ENCODE results near the gene ADAMTSL1.

ADAMTSL1 gene

DNA sequence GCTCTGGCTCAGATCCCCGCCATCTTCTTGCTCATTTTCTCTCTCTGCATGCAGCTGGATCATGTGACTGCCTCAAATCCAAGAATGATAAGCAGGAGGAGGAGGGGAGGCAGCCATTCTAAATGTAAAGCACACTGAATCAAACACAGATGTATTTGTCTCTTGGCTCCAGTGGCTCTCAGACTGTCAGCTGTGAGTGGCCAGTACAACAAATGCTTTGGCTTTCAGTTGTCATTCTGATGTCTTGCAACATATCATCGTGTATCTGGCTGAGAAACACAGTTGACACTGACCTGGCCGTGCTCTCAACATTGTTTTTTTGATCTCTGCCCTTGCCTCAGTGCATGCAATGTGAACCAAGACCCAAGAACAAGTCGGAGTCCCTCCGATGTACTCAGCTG lies 233.1 kb downstream of the ADAMTSL1 start:
- H3K4me3 ChIP-seq (ENCODE audit: low read length) = no peak overlapping the region
- TF ChIP-seq, protein P1, sequence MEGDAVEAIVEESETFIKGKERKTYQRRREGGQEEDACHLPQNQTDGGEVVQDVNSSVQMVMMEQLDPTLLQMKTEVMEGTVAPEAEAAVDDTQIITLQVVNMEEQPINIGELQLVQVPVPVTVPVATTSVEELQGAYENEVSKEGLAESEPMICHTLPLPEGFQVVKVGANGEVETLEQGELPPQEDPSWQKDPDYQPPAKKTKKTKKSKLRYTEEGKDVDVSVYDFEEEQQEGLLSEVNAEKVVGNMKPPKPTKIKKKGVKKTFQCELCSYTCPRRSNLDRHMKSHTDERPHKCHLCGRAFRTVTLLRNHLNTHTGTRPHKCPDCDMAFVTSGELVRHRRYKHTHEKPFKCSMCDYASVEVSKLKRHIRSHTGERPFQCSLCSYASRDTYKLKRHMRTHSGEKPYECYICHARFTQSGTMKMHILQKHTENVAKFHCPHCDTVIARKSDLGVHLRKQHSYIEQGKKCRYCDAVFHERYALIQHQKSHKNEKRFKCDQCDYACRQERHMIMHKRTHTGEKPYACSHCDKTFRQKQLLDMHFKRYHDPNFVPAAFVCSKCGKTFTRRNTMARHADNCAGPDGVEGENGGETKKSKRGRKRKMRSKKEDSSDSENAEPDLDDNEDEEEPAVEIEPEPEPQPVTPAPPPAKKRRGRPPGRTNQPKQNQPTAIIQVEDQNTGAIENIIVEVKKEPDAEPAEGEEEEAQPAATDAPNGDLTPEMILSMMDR (conservative IDR thresholded peaks at IDR 0.05; ENCODE audit: low read length) = no peak
- DNase-seq (ENCODE audit: low read depth) = peak; percentile 75

DNA sequence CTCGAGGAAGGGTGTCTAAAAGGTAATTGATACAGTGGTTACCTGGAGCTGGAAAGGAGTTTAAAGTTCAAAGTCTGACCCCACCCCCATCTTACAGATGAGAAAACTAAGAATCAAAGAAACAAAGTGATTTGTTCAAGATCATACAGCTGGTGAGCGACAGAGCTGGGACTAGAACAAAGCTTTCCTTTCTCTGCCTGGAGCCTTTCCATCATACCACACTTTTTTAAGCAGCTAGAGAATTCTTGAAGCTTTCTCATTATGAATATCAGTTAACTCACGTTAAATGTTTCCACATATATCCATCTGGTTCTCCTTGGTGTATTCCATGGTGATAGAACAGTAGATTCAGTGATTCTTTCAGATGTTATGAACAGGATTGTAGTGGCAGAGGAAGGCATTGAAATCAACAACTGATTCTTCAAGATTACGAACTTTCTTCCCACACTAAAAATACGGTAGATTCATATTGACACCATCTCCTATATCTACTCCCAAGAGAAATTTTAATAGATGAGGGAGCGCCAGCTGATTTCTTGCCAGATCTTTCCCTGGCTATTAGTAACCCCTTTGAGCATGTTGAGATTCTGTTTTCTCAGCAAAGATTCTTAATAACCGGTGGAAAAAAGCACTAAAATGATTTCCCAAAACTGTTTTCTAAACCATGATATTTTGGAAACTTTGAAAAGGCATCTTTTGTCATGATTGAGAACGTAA lies 233.7 kb downstream of the ADAMTSL1 start:
- peak; percentile 56 for DNase-seq (ENCODE audit: low read depth)
- H3K4me3 ChIP-seq (ENCODE audit: low read length) = no peak overlapping the region
- TF ChIP-seq, protein P1 (conservative IDR thresholded peaks at IDR 0.05; ENCODE audit: low read length) = no peak

DNA sequence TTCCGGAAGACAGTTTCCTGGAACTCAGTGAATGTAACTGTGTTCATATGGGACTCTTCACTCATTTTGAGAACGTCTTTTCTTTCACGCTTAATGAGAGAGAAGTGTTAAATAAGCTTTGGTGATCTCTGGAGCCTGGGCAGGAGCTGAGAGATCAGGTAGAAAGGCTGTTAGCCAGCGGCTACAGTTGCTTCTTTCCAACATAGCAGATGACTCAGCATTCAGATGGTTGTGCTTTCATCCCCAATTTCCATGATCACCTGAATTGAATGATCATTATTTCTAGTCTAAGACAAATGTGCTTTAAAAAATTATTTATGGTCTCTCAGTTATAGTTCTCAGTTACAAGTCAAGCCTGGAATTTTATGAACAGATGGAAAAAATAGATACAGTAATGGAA lies 234.5 kb downstream of the ADAMTSL1 start:
- TF ChIP-seq, protein P1 (conservative IDR thresholded peaks at IDR 0.05; ENCODE audit: low read length) = no peak
- no peak overlapping the region for H3K4me3 ChIP-seq (ENCODE audit: low read length)
- DNase-seq (ENCODE audit: low read depth) = no peak

DNA sequence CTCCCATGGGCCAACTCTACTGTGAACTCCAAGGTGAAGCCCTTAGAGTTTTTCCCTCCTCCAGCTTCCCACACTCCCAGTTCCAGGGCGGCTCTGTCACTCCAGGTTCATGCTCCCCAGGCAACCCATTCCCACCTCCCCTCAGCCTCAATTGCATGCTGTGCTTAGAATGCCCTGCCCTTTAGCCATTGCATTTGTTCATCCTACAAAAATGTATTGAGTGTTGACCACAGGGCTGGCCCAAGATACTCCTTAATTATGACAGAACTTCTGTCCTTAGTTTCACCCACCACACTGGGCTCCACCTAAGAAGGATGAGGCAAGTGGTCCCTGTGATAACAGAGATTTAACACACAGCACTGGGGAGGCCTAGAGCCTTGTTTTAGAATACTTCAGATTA lies 236.1 kb downstream of the ADAMTSL1 start:
- TF ChIP-seq, protein P1 (conservative IDR thresholded peaks at IDR 0.05; ENCODE audit: low read length) = no peak
- DNase-seq (ENCODE audit: low read depth) = peak; percentile 71
- no peak overlapping the region for H3K4me3 ChIP-seq (ENCODE audit: low read length)

DNA sequence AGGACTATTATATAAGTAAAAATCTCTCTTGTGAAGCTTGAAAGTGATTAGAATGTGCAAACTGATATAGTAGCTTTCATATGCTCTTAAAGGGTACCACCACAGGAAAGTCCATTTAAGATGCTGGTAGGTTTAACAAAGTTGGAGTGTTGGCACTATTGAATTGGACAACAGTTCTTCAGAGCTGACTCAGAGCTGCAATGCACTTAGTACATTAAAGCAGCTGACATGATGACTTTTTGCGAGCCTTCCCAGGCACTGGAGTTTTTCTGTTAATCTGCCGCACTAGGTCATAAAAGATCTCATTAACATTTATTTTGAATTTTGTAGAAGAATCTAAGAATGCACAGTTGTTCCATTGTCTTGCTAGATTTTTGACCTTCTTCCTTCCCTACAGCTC lies 243.8 kb downstream of the ADAMTSL1 start:
- no peak overlapping the region for H3K4me3 ChIP-seq (ENCODE audit: low read length)
- TF ChIP-seq, protein P1 (conservative IDR thresholded peaks at IDR 0.05; ENCODE audit: low read length) = no peak
- DNase-seq (ENCODE audit: low read depth) = peak; percentile 60

DNA sequence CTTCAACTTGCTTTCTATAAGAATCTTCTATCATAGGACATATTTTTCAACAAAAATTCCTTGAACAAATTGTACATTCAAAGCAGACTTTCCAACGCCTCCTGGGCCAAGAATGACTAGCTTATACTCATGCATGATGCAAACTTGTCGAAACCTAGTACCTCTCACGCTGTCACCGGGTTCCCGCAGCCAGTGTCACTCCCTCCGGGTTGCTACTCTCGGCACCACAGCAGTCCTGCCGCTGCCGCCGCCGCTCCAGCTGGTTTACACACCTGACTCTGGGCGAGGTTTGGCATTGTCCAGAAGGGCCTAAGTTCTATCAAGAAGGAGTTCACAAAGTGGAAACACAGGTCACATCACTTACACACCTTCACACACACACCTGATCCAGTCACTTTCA lies 244.4 kb downstream of the ADAMTSL1 start:
- H3K4me3 ChIP-seq (ENCODE audit: low read length) = no peak overlapping the region
- no peak for DNase-seq (ENCODE audit: low read depth)
- TF ChIP-seq, protein P1 (conservative IDR thresholded peaks at IDR 0.05; ENCODE audit: low read length) = no peak

DNA sequence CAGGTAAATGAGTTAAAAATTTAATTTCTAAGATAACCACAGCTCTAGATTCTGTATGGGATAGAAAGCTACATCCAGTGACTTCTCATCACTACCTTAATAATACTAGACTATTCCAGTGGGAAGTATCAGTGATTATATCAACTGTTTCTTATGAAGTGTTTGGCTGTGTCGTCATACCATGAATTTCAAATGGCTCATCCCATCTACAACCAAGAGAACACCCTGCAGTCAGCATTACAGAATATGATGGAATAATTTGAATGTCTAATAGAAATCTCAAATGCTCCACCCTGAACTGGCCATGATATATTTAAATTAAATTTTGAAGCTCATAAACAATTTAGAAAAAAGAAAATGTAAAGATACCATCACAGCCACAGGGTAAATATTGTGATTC lies 245.0 kb downstream of the ADAMTSL1 start:
- TF ChIP-seq, protein P1 (conservative IDR thresholded peaks at IDR 0.05; ENCODE audit: low read length) = no peak
- no peak overlapping the region for H3K4me3 ChIP-seq (ENCODE audit: low read length)
- DNase-seq (ENCODE audit: low read depth) = no peak
